Effector memory CD4-positive, alpha-beta T cell (primary cell): ENCODE measurements around the gene TPM3.

Source experiments
- DNase-seq, 3 donors: peaks; one replicate each; pipeline ENCODE4 v3.0.0-alpha.2; 2020
- H3K27ac ChIP-seq: 2 replicates; pipeline ENCODE4 v1.7.0; 2013; ENCODE audit warnings: mild to moderate bottlenecking, low read length, moderate library complexity; ENCODE audit not compliant: insufficient read depth, poor library complexity, severe bottlenecking
- H3K27me3 ChIP-seq: replicated peaks from 2 replicates; pipeline ENCODE4 v1.7.0; 2013; ENCODE audit warnings: mild to moderate bottlenecking, low read length; ENCODE audit not compliant: insufficient read depth, control insufficient read depth, poor library complexity, severe bottlenecking
- H3K36me3 ChIP-seq: 2 replicates; pipeline ENCODE4 v1.7.0; 2013; ENCODE audit warnings: mild to moderate bottlenecking, low read length, moderate library complexity; ENCODE audit not compliant: control insufficient read depth, insufficient read depth
- H3K4me1 ChIP-seq: 2 replicates; pipeline ENCODE4 v1.7.0; 2013; ENCODE audit warnings: low read length, mild to moderate bottlenecking; ENCODE audit not compliant: control insufficient read depth, insufficient read depth, poor library complexity, severe bottlenecking
- H3K4me3 ChIP-seq: 2 replicates; pipeline ENCODE4 v1.7.0; 2013; ENCODE audit warnings: low read length, low read depth, mild to moderate bottlenecking; ENCODE audit not compliant: insufficient read depth, poor library complexity, severe bottlenecking
- H3K9me3 ChIP-seq: 2 replicates; pipeline ENCODE4 v1.7.0; 2013; ENCODE audit warnings: mild to moderate bottlenecking, low read length, moderate library complexity; ENCODE audit not compliant: control insufficient read depth

TPM3 gene

DNA sequence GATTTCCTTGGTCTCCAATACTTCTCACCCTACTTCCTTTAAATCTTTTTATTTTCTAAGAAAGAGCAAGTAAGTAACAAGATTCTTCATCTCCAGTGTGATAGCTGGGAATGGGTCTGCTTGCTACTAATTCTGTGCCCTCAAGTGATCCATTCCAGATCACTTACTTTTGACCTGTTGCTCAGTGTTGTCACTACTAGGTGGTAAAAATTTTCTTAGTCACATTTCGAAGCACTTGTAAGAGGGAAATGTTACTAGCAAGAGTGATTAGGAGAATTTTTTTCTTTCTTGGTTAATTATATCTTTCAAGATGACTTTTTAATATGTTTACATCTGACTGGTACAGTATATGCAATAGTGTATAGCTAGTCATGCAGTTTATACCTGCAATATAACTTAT is 31.0 kb upstream of the TPM3 start:
- Histone ChIP-seq H3K27me3 (no peaks in the 10 kb centered on the region), H3K27ac (no peak overlapping the region), H3K9me3 (no peaks in the 10 kb centered on the region), H3K4me1 (peaks cover 26% of the 10 kb centered on the region), H3K4me3 (no peak overlapping the region), H3K36me3 (peaks cover 28% of the 10 kb centered on the region)
- DNase-seq: no peak

- H3K4me1 ChIP-seq: peaks cover 26% of the 10 kb centered on the region
- no peak overlapping the region for H3K4me3 ChIP-seq
- DNase-seq: no peak
- peak overlapping the region; percentile 98 for H3K27ac ChIP-seq
- peaks cover 28% of the 10 kb centered on the region for H3K36me3 ChIP-seq
- H3K27me3 ChIP-seq: no peaks in the 10 kb centered on the region
- H3K9me3 ChIP-seq: no peaks in the 10 kb centered on the region
Observed at GRCh38 chr1:154222518-154222917, 30.6 kb upstream of the TPM3 start.

GRCh38 chr1:154221278-154222001 is 29.5 kb upstream of the TPM3 start:
- peak; percentile 64 to 71 (median 69) for DNase-seq
- Histone ChIP-seq H3K36me3 (peaks cover 17% of the 10 kb centered on the region), H3K4me1 (peaks cover 26% of the 10 kb centered on the region), H3K27ac (peak overlapping the region; percentile 98), H3K9me3 (no peaks in the 10 kb centered on the region), H3K4me3 (peak overlapping the region; percentile 82), H3K27me3 (no peaks in the 10 kb centered on the region)

- Histone ChIP-seq H3K27me3 (no peaks in the 10 kb centered on the region), H3K27ac (peak overlapping the region; percentile 98), H3K4me1 (peaks cover 26% of the 10 kb centered on the region), H3K9me3 (no peaks in the 10 kb centered on the region), H3K36me3 (peaks cover 16% of the 10 kb centered on the region), H3K4me3 (peak overlapping the region; percentile 82)
- DNase-seq: no peak
Observed at GRCh38 chr1:154220970-154221277, 29.0 kb upstream of the TPM3 start.

DNA sequence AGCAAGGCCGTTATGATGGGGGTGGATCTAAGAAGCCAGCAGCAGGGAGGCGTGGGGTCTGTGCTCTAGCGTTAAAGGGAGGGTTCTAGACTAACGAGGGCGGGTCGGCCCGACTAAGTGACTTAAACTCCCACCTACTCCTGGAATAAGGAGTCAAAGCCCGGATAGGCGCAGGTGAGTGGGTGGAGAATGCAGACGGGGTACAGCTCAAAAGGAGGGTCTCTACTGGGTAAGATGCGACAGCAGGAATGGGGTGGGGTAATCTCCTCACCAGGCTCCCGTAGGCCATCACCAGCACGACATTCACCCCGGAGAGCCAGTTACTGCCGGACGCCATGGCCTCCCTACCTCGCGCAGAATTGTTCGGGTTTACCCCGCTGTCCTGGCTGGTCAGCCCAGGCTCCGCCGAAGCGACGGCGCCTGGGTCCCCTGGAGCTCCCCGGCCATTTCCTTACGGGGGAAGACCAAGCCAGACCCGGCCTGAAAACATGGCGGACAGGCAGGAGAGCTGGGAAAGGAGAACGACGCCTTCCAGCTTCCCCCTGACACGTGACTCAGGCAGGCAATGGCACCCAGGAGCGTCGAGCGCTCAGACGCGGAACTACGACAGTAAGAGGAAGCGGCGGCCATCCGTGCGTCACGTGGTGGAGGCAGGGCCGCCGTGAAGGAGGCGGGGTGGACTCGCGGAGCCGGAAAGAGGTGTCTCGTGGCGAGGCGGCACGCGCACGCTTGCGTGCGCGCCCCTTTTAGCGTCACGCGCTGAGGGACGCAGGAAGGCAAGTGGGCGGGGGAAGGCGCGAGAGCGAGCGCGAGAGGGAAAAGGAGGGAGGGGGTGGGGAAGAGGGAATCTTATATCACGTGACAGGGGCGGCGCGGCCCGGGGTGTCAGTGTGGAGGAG is 28.4 kb upstream of the TPM3 start, which contains the start of gene UBAP2L:
Gene UBAP2L (plus strand): TSS at position 885 of the 899 bp plus-strand sequence. CDS start 4,169 bp downstream, outside the sequence.
- Histone ChIP-seq H3K27ac (peak within 1 kb of the TSS; percentile 98), H3K36me3 (peaks cover 16% of the 10 kb centered on the region), H3K27me3 (no peaks in the 10 kb centered on the region), H3K4me3 (peak within 1 kb of the TSS; percentile 82), H3K4me1 (peaks cover 24% of the 10 kb centered on the region), H3K9me3 (no peaks in the 10 kb centered on the region)
- DNase-seq: peak; percentile 98

DNA sequence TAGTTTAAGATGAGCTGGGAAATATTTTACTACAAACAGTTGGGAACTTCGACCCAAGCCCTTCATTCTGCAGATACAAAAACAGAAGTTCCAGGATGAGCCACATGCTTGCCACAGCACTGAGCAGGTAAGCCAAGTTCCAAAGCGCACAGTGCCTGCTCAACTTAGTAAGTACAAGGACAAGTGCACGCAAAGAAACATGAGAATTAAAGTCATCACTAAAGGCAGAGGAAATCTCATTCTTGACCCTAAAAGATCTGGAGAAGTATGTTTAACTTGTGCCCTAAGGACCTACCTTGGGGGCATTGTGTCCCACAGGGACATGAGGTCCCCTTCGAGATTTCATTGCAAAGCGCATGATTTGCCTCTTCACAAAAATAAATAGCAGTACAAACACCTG is 27.6 kb upstream of the TPM3 start:
- peaks cover 24% of the 10 kb centered on the region for H3K4me1 ChIP-seq
- DNase-seq: no peak

DNA sequence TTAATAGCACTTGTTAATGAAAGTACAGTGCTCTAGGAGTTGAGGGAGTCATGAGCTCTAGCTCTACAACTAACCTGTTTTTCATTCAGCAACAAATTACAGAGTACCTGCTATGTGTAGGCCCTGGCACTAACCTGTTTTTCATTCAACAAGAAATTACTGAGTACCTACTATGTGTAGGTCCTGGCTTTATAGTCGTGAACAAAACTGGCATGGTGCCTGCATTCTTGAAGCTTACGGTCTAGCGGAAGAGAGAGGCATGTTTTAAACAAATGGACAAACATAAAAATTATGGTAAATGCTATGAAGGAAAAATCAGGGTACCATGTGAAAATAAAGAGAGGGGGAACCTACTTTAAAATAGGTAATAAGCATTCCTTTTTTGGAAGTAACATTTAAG is 26.6 kb upstream of the TPM3 start:
- Histone ChIP-seq H3K4me1 (peaks cover 24% of the 10 kb centered on the region), H3K4me3 (peak overlapping the region; percentile 82), H3K36me3 (peaks cover 24% of the 10 kb centered on the region), H3K27ac (peak overlapping the region; percentile 98), H3K9me3 (no peaks in the 10 kb centered on the region), H3K27me3 (no peaks in the 10 kb centered on the region)
- no peak for DNase-seq

More for the DNA sequence above, 27.6 kb upstream of the TPM3 start:
- Histone ChIP-seq H3K27ac (peak overlapping the region; percentile 98), H3K4me3 (peak overlapping the region; percentile 82), H3K27me3 (no peaks in the 10 kb centered on the region), H3K9me3 (no peaks in the 10 kb centered on the region), H3K36me3 (peaks cover 16% of the 10 kb centered on the region)

- H3K4me1 ChIP-seq: no peaks in the 10 kb centered on the region
- no peak overlapping the region for H3K27ac ChIP-seq
- DNase-seq: no peak
- H3K4me3 ChIP-seq: no peak overlapping the region
- H3K36me3 ChIP-seq: peaks cover 50% of the 10 kb centered on the region
- H3K9me3 ChIP-seq: no peaks in the 10 kb centered on the region
- no peaks in the 10 kb centered on the region for H3K27me3 ChIP-seq
Observed at GRCh38 chr1:154213274-154213673, 21.4 kb upstream of the TPM3 start.

GRCh38 chr1:154212083-154212482 is 20.2 kb upstream of the TPM3 start:
- no peak overlapping the region for H3K4me3 ChIP-seq
- H3K27ac ChIP-seq: no peak overlapping the region
- no peaks in the 10 kb centered on the region for H3K4me1 ChIP-seq
- H3K36me3 ChIP-seq: peaks cover 50% of the 10 kb centered on the region
- H3K27me3 ChIP-seq: no peaks in the 10 kb centered on the region
- DNase-seq: no peak
- no peaks in the 10 kb centered on the region for H3K9me3 ChIP-seq
